GM19395 (cell line): Measurements from ENCODE around the gene MAJIN.
"Not testable (repeated sequence)": the region's sequence is repeated elsewhere in the genome, so short reads cannot be mapped to it uniquely, and the experiment has no call there.

Experiments
- ATAC-seq: cut with Tn5 transposase; IDR thresholded peaks from one replicate; pipeline ENCODE4 v1.9.1; 2021; ENCODE audit warnings: mild to moderate bottlenecking, moderate library complexity; ENCODE audit not compliant: unreplicated experiment

The MAJIN gene

DNA sequence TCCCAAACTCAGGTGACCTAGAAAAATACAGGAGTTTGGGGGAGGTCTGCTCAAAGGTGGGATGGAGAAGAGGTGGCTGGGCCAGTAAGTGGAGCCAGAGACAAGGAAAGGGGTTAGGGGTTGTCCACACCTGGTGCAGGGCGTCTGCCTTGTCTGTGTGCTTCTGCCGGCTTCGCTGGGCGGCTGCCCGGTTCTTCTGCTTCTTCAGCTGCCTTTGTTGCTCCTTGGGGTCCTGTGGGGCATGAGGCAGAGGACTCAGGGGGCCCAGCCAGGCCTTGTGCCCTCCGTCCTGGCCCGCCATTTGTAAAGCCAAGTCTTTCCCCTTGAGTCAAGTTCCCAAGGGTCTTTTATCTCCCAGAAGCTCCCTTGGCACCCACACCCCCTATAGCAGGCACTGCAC, 22.4 kb upstream of the MAJIN start:
- no peak for ATAC-seq

DNA sequence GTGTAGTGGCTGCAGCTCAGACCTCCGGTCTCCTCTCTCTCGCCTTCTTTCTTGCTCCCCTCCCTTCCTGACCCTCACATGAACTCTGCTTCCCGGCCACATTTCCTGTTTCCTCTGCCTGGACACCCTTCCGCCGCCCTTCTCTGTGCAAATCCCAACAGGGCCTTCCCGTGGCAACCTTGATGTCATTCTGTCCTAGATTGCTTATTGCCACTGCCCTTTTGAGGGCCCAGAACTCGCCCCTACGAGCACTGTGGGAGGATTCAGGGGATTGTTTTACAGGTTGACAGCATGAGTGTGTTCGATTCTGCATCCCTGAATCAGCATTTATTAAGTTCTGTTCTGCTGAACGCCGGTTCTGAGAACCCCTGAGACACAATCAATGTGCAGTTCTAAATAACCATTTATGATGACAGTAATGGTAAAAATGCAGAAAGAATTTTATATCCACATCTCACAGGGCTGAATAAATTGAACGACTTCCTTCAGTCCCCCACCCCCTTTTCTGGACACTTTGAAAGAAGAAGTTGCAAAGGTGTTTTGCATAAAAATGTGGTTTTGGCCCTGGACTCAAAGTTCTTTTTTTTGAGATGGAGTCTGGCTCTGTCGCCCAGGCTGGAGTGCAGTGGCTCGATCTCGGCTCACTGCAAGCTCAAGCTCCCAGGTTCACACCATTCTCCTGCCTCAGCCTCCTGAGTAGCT, 18.5 kb upstream of the MAJIN start:
- ATAC-seq = no peak

DNA sequence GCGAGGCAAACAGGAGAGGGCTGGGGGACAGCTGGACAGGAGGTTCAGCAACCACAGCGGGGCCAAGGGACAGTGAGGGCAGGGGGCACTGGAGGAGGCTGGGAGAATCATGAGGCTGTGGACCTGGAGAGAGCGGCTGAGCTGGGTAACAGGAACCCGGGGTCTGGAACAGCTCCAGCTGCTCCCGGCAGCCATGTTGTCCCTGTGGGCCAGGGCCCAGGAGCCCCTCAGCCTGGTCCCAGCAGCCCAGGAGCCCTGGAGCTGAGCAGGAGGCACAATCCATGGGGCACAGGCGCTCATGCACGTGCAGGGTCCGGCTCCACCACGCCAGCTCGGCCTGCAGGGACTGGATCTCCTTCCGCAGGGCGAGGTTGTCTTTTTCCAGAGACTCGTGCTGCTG, 17.5 kb upstream of the MAJIN start:
- ATAC-seq = no peak

DNA sequence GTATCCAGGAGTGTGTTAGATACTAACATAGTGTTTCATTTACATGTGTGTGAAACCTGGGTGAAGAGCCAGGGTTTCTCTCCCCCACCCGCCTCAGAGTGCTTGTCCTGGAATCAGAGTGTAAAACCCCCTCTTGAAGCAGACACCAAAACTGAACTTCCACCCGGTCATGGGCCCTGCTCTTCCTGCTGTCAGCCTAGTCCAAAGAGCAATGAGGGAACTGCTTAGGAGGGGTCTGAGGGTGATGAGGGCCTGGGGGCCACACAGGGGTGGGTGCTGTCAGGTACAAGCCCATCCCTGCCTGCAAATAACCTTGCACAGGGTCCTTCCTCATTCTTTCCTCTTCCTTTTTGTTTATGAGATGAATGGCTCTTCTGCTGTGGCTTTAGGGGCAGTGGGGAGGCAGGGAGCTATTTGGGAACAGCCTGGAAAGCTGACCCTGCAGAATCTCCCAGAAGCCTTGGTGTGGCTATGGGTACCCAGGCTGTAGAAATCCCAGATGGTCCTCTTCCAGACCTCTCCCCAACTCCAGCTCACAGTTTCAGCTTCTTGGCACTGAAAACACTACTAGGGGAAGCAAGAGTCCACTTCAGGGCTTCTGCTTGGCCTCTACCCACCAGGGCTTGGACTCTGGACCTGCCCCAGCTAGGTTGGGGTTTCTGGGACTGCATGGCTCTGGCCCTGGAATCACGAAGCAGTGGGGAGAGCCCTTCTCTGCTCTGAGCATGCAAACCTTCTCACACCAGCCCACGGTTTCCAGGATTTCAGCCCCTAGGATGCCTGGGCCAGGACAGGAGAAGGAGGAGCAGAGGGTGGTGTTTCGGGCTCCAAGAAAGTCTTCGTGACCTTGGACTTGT, 16.3 kb upstream of the MAJIN start:
- ATAC-seq = no peak

- not testable (repeated sequence) for ATAC-seq
Observed at GRCh38 chr11:64983339-64983738, 11.4 kb upstream of the MAJIN start.

DNA sequence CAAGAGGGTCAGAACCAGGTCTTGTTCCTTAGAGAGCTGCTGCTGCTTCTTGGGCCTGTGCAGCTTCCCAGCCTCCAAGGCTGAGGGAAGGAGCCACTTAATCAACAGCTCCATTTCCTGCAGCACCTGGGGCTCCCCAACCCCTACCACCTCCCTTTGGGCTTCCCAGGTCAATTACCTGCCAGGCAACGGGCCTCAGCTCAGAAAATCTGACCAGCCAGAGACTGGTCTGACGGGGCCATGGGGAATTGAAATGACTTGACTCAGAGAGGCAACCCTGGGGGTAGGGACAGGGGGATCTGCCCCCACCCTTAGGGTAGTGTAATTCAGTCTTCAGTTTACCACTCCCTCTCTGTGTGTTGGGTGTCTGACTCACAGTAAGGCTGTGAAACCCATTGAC, 4.7 kb upstream of the MAJIN start:
- ATAC-seq = no peak

- ATAC-seq = no peak
Observed at GRCh38 chr11:64974124-64974523, 2.2 kb upstream of the MAJIN start.

DNA sequence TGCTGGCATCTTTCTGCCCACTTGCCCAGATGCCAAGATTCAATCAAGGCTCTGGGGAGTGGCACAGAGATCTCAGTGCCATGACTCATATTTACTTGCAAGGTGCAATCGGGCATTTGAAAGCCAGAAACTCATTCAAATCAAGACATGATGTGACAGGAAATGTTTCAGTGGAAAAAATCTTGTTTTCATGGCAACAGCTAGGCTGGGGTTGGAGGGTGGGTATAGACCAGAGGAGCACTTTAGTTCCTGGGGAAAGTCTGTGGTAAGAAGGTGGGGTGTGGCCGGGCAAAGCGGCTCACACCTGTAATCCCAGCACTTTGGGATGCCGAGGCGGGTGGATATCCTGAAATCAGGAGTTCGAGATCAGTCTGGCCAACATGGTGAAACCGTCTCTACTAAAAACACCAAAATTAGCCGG, 1.2 kb downstream of the MAJIN start:
- no peak for ATAC-seq

GRCh38 chr11:64969209-64969608, 2.7 kb downstream of the MAJIN start:
- no peak for ATAC-seq

GRCh38 chr11:64967375-64967774, 4.5 kb downstream of the MAJIN start:
- no peak for ATAC-seq

DNA sequence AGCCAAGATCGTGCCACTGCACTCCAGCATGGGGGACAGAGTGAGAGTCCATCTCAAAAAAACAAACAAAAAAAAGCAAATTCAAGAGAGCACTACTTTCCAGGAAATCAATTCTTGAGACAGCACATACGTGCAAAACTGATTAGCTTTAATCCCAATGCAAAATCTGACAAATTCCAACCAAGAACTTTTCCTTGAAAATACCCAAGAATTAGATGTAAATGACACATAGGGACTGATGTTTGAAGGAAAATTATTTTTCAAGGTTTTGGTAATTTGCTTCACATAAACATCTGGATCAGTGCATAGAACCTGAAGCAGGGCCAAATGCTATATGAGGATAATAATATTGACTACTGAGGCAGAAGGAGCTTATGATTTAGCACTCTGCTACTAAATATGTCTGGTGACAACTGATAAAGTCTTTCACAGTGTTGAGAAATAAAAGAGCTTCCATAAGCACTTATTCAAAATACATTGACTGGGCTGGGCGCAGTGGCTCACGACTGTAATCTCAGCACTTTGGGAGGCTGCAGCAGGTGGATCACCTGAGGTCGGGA, 8.8 kb downstream of the MAJIN start:
- ATAC-seq = no peak

DNA sequence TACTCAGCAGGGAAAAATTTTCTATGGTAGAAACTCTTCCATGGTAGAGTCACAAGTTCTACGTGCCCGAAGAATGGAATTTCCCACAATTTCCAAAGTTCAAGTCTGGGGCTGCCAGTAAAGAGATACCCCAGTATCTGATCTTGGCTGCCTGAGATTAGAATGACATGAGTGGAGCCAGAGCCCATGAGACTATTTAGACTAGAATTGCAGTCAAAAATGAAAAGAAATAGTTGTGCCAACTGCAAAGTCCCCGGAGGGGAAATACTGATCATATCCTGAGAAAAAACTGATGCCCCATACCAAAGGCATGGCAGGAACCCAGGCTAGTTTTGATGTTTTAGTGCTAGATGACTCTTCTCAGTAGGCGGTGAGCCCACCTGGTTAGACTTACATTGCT, 11.2 kb downstream of the MAJIN start:
- no peak for ATAC-seq

DNA sequence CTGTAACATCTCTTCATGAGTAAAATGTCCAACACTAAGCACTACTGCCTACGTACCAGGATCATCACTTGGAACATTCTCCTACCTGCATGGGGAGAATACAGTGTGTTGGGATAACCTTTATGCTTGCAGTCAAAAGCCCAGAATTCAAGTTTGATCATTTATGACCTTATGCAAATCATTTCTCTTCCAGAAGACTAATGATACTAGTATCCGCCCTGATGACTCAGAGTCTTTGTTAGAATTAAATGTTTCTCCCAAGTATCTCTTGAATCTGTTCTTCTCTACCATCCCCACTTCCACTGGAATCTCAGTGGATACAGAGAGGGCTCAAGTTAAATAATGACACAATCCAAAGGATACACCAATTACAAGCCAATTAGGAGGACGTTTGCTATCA, 12.4 kb downstream of the MAJIN start:
- no peak for ATAC-seq

DNA sequence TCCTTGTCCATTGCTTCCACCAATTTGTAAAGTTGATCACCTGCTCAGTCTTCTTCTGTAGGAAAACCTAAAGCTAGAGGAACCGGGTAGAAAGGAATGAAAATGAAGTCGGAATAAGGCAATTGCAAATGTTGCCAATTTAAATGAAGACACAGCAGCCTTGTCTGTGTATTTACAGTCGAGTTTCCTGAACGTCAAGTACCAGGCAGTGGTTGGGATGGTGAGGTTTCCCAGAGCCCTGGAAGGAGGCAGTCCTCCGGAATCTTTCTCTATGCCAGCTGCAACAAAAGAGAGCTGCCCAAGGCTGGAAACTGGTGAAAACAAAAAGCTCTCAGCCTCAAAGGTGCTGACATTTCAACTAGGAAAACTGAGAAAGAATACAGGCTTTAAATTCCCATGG, 17.7 kb downstream of the MAJIN start:
- ATAC-seq = no peak

DNA sequence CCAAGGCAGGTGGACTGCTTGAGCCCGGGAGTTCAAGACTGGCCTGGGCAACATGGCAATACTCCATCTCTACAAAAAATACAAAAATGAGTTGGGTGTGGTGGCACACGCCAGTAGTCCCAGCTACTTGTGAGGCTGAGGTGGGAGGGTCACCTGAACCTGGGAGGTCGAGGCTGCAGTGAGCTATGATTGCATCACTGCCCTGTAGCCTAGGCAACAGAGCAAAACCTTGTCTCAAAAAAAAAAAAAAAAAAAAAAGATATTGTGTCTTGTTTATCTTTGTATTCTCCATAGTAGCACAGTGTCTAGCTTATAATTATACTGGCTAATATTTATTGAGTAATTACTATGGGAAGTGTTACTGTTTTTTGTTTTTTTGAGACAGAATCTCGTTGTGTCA, 20.4 kb downstream of the MAJIN start:
- ATAC-seq = no peak

DNA sequence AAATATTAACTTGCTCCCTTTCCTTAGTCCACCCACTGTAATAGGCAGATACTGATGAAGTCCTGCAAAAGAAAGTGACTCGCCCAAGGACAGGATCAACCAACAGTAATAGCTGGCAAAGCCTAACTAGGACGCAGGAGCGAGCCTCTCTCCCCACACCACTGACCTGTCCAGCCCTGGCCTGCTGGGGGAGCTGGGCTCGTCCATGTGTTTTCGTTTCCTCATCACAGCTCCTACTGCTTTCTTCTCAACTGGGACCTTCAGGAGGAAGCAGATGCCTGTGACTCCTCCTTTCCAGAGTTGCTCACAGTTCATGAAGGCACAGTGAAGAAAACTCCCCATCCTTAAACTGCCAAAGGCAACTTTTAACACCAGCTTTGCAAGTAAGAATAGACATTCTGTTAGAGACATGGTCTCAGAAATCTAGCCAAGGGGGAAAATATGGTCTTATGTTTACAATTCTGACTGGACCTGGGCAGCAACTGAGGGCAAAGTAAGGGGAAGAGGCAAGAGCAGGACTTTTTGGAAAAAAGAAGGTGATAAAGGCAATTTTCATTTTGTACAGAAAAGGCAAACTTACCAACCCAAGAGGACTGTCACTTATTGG, 24.6 kb downstream of the MAJIN start:
- no peak for ATAC-seq

DNA sequence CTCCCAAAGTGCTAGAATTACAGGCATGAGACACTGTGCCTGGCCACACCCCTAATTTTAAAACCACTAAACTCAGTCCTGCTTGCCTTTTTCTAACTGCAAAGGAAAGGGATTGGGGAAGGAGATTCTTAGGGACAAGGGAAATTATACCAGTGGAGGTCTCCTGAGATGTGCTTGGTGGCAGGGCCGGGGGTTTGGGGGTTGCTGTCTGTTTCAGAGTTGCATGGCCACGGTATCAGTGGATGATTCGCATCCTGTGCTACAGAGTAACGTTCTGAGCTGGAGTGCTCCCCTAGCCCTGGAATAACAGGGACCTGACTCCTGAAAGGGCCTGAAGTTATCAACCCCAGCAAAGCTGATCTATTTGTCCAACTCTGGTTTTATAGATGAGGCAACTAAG, 35.4 kb downstream of the MAJIN start:
- no peak for ATAC-seq

- no peak for ATAC-seq
Observed at GRCh38 chr11:64935359-64936081, 36.4 kb downstream of the MAJIN start, which contains the start of gene GPHA2. TSS of gene GPHA2 (minus strand) at chr11:64935893. CDS start at chr11:64935460, 433 bp downstream.

DNA sequence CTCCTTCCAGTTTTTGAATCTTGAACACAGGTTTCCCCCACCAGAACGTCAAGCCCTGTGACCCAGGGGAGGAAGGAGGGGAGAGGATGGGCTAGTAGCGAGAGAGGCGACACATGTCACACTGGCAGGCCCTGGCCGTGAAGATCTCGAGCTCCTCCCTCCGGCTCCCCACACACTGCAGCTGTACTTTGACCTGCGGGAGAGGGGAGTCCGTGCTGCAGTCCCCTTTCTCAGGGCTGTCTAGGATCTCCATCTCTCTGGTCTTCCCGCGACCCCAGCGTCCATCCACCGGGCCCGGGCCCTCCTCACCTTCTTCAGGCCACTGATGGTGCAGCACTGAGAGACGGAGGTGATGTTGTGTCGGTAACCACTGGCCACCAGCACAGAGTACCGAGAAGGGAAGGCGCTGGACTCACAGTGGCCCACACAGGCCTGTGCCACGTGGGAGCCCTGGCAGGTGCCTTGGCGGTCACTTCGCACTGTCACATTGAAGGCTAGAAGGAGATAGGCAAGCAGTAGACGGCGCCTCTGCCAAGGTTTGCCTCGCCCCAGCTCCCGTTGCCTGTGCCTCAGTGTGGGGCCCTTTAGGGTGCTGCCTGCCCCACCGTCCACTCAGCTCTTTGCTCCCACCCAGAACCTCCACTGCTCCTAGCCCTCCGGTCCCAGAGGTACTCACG, 37.1 kb downstream of the MAJIN start:
- no peak for ATAC-seq

DNA sequence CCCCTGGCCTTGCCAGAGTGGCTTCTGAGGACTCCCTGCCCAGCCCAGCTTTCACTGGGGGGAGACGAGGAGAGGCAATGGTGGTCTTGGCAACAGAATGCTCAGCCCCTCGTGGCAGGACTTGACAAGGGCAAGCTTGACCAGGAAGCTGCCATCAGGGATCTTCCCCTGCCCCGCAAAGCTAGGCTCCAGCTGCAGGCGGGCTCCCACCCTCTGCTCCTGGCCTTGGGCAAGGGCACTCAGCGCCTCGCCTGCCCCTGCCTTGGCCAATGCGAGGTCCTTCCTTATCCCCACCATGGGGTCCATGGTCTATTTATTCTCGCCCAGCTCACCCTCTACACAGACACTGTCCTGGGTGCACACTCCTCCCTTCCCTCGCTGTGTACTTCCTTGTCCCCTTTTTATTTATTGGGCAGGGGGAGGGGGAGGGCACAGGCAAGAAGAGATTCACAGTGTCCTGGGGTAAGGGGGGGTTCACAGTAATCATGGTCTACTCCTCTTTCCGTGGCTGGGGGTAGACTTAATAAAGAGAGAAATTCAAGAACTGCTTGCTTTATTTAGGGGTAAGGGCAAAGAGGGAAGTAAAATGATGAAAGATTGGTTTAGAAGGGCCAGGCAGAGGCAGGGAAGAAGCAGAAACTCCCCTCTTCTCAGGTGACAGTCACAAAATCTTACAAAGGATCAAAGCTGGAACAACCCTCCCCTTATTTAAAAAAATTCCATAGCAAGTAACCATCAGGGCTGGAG, 37.8 kb downstream of the MAJIN start:
- no peak for ATAC-seq
